Measurements from ENCODE around the gene DEPDC1B.
A peak's percentile ranks its signal among the peaks of the same experiment; 100 is the strongest.

DEPDC1B gene

DNA sequence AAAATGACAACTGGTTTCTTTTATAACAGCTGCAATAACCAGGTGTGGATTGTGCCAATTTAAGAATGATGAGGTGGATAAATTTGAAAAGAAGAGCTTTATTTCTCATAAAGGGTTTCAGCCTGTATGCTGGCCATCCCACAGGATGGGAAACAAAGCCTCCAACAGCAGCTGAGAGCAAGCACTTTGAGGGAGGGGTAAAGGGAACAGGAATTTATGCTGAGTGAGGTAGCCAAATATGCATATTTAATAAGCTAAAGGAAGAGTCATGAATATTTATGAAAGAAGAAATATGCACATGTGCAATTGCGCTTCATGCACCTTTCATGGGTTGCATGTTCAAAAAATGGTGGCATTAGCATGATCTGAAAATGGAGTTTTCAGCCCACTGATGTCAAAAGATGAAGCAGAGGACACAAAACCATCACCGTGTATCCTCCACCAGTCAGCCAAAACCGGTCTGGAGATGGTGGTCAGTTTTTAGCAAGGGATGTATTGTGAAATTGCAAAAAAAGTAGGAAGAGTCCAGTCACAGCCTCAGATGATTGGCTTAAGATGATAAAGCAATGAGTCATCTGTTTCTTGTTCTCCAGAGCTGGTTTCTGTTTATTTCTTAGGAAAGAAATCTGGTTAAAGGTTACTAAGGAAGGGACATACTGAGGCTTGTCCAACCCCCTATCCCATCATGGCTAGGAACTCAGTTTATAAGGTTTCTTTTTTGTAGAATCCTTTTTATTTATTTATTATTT, 47.9 kb downstream of the DEPDC1B start:
- no peaks in the 10 kb centered on the region for H3K4me1 ChIP-seq (ENCODE audit: insufficient read depth, low read length)
- no peaks in the 10 kb centered on the region for H3K27me3 ChIP-seq (ENCODE audit: insufficient read depth, low read length, poor library complexity)
- TF ChIP-seq CTCF (IDR thresholded peaks at IDR 0.05; ENCODE audit: borderline replicate concordance, extremely low read depth, low read length, poor library complexity, severe bottlenecking) (no peak), EZH2 (IDR thresholded peaks at IDR 0.05; ENCODE audit: borderline replicate concordance, low read depth, low read length, severe bottlenecking) (no peak)
- peaks cover 6% of the 10 kb centered on the region for H3K9me3 ChIP-seq (ENCODE audit: insufficient read depth, low read length, severe bottlenecking)
- no peak overlapping the region for H3K9ac ChIP-seq (ENCODE audit: low read depth, low read length)
- no peak overlapping the region for H3K4me2 ChIP-seq (ENCODE audit: insufficient read depth, low read length)
- H4K20me1 ChIP-seq (ENCODE audit: insufficient read depth, low read length): peaks cover 4% of the 10 kb centered on the region; the same call in 1 of the 2 replicates
- H3K27ac ChIP-seq (ENCODE audit: low read length): no peak overlapping the region
- H3K4me3 ChIP-seq (ENCODE audit: low read depth in 1 of 2, low read length in 2 of 2): no peak overlapping the region
- H2AFZ ChIP-seq (ENCODE audit: low read depth, low read length): no peak overlapping the region
- peaks cover 11% of the 10 kb centered on the region for H3K79me2 ChIP-seq (ENCODE audit: insufficient read depth, low read length)
- DNase-seq (no peak), ATAC-seq (ENCODE audit: insufficient read depth, low read depth) (no peak)
- H3K36me3 ChIP-seq (ENCODE audit: insufficient read depth, low read length): peaks cover 3% of the 10 kb centered on the region; the same call in 1 of the 2 replicates

DNA sequence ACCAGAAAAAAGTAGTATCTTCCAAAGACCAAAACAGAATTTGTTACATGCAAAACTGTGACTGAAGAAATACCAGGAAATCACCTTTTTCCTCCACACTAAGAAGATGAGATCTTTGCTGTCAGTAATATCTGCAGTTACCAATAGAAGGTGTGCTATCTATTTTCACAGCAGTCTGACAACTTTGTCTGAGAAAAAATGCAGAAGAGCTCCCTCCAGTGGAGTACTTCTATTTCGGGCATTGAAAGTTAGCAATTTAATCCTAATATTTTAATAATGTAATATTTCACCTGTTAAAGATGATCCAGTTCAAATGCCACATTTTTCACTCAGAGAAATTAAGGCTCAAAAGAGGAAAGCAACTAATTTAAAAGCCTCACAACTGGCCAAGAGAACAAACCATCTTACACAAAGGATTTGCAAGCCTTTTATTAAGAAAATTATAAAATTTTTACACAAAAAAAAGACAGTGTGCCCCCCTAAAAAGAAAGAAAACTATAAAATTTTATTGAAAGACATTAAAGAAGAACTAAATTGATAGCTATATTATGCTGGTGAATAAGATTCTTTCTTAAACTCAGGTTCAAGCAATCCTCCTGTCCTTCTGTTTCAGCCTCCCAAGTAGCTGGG, 50.6 kb downstream of the DEPDC1B start:
- H3K4me2 ChIP-seq (ENCODE audit: insufficient read depth, low read length): no peak overlapping the region
- H3K27ac ChIP-seq (ENCODE audit: low read length): no peak overlapping the region
- TF ChIP-seq CTCF (IDR thresholded peaks at IDR 0.05; ENCODE audit: borderline replicate concordance, extremely low read depth, low read length, poor library complexity, severe bottlenecking): peak; percentile 62
- no peak for TF ChIP-seq EZH2 (IDR thresholded peaks at IDR 0.05; ENCODE audit: borderline replicate concordance, low read depth, low read length, severe bottlenecking)
- H4K20me1 ChIP-seq (ENCODE audit: insufficient read depth, low read length): peaks cover 4% of the 10 kb centered on the region; the same call in 1 of the 2 replicates
- H3K27me3 ChIP-seq (ENCODE audit: insufficient read depth, low read length, poor library complexity): no peaks in the 10 kb centered on the region
- DNase-seq: no peak
- H3K4me3 ChIP-seq (ENCODE audit: low read depth in 1 of 2, low read length in 2 of 2): no peak overlapping the region
- 0 out of 3 replicates have a peak, but pooled peaks have one; percentile 47 for ATAC-seq (ENCODE audit: insufficient read depth, low read depth)
- no peaks in the 10 kb centered on the region for H3K9me3 ChIP-seq (ENCODE audit: insufficient read depth, low read length, severe bottlenecking)
- peaks cover 14% of the 10 kb centered on the region for H3K79me2 ChIP-seq (ENCODE audit: insufficient read depth, low read length)
- H3K36me3 ChIP-seq (ENCODE audit: insufficient read depth, low read length): peaks cover 17% of the 10 kb centered on the region; the same call in 1 of the 2 replicates
- H3K9ac ChIP-seq (ENCODE audit: low read depth, low read length): no peak overlapping the region
- H3K4me1 ChIP-seq (ENCODE audit: insufficient read depth, low read length): no peaks in the 10 kb centered on the region
- H2AFZ ChIP-seq (ENCODE audit: low read depth, low read length): no peak overlapping the region

- TF ChIP-seq CTCF (IDR thresholded peaks at IDR 0.05; ENCODE audit: borderline replicate concordance, extremely low read depth, low read length, poor library complexity, severe bottlenecking): no peak
- no peak for TF ChIP-seq EZH2 (IDR thresholded peaks at IDR 0.05; ENCODE audit: borderline replicate concordance, low read depth, low read length, severe bottlenecking)
- DNase-seq (no peak), ATAC-seq (ENCODE audit: insufficient read depth, low read depth) (no peak)
- Histone ChIP-seq H2AFZ (ENCODE audit: low read depth, low read length) (no peak overlapping the region), H3K4me3 (ENCODE audit: low read depth in 1 of 2, low read length in 2 of 2) (no peak overlapping the region), H3K9ac (ENCODE audit: low read depth, low read length) (no peak overlapping the region), H3K27me3 (ENCODE audit: insufficient read depth, low read length, poor library complexity) (no peaks in the 10 kb centered on the region), H3K9me3 (ENCODE audit: insufficient read depth, low read length, severe bottlenecking) (no peaks in the 10 kb centered on the region), H3K4me2 (ENCODE audit: insufficient read depth, low read length) (no peak overlapping the region), H3K79me2 (ENCODE audit: insufficient read depth, low read length) (peaks cover 14% of the 10 kb centered on the region), H3K27ac (ENCODE audit: low read length) (no peak overlapping the region), H3K36me3 (ENCODE audit: insufficient read depth, low read length) (peaks cover 29% of the 10 kb centered on the region), H3K4me1 (ENCODE audit: insufficient read depth, low read length) (no peaks in the 10 kb centered on the region), H4K20me1 (ENCODE audit: insufficient read depth, low read length) (peaks cover 4% of the 10 kb centered on the region; the same call in 1 of the 2 replicates)
Observed at GRCh38 chr5:60648175-60648574, 51.8 kb downstream of the DEPDC1B start.

All from DND-41 (cell line).